CD4-positive, alpha-beta T cell treated with Interleukin-21 for 1 hour (primary cell): ENCODE measurements around the gene CHMP2A.
"Not testable (repeated sequence)": the region's sequence is repeated elsewhere in the genome, so short reads cannot be mapped to it uniquely, and the experiment has no call there.

Source experiments
- DNase-seq: peaks from one replicate; pipeline ENCODE4 v3.0.0-alpha.2; 2020

Gene CHMP2A

DNA sequence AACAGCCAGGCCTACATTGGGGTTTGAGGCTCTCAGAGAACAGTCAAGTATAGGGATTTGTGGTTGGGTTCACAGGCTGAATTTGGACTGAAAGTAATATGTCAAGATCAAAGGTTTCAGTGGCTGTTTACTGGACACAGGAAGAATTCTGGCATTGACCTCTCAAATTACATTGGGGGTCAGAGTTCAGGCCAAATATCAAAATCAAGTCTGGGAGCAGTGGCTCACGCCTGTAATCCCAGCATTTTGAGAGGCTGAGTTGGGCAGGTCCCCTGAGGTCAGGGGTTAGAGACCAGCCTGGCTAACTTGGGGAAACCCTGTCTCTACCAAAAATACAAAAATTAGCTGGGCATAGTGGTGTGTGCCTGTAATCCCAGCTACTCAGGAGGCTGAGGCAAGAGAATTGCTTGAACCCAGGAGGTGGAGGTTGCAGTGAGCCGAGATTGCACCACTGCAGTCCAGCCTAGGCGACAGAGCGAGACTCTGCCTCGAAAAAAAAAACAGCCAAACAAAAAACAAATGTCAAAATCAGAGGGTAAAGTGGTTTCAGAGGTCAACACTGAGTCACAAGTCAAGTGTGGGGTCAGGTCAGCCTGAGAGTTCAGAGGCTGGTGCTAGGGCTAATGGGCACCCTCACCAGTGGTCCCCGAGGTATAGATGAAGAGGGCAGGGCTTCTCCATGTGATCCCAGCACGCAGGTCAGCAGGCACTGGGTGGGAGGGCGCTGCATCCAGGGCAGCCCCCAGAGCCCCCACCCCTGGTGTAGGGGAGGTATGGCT, 44.6 kb downstream of the CHMP2A start:
- no peak for DNase-seq

GRCh38 chr19:58509731-58510083, 45.2 kb downstream of the CHMP2A start:
- DNase-seq, result no peak

DNA sequence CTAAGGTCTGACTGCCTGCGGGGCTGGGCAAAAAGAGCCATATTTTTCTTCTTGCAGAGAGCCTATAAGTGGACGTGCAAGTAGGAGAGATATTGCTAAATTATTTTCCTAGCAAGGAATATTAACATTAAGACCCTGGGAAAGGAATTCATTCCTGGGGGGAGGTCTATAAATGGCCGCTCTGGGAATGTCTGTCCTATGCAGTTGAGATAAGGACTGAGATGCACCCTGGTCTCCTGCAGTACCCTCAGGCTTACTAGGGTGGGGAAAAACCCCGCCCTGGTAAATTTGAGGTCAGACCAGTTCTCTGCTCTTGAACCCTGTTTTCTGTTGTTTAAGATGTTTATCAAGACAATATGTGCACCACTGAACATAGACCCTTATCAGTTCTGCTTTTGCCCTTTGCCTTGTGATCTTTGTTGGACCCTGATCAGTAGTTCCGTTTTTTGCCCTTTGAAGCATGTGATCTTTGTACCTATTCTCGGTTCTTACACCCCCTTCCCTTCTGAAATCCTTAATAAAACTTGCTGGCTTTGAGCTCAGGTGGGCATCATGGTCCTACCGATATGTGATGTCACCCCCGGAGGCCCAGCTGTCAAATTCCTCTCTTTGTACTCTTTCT, 47.2 kb downstream of the CHMP2A start:
- not testable (repeated sequence) for DNase-seq
